A673 (cell line): Measurements from ENCODE around the gene RBFOX1. TPM values are rescaled to one million over a fixed set of nuclear protein-coding genes. Genes with fewer than 3 reads are reported as not detected.

ENCODE experiments used
- BruUV-seq: library from RNA; stranded (reverse); fragments of 400-500 nt; replicated peaks from 2 replicates; lab custom pipeline; 2021; lab: Mats Ljungman, UMichigan
- CTCF ChIA-PET: fragments of 300-600 bp; sonication (Branson Sonifier 250); formaldehyde crosslinking; loops from one replicate; lab custom pipeline; 2022; ENCODE audit warnings: antibody characterized with exemption; lab: Charles Lee
- POLR2A ChIA-PET: fragments of 300-600 bp; sonication (Branson Sonifier 250); formaldehyde crosslinking; loops from one replicate; lab custom pipeline; 2022; ENCODE audit warnings: antibody characterized with exemption; ENCODE audit not compliant: low non-redundant PET; lab: Charles Lee
- DNase-seq: peaks from one replicate; pipeline ENCODE4 v3.0.0-alpha.2; 2015; ENCODE audit warnings: low spot score
- H3K27ac ChIP-seq: fragments of 200-600 bp; sonication (generic); 2 replicates; pipeline ENCODE4 v1.5.1; 2016; ENCODE audit warnings: mixed run types, low read depth, mild to moderate bottlenecking, mixed read lengths, antibody characterized with exemption, low read length; ENCODE audit not compliant: poor library complexity, severe bottlenecking
- H3K27me3 ChIP-seq: fragments of 200-600 bp; sonication (generic); replicated peaks from 2 replicates; pipeline ENCODE4 v1.6.1; 2017; ENCODE audit warnings: mixed run types, low read depth, mild to moderate bottlenecking, mixed read lengths, antibody characterized with exemption, low read length; ENCODE audit not compliant: insufficient read depth, poor library complexity
- H3K36me3 ChIP-seq: fragments of 200-600 bp; sonication (generic); 2 replicates; pipeline ENCODE4 v1.6.1; 2016; ENCODE audit warnings: mixed run types, mild to moderate bottlenecking, mixed read lengths, antibody characterized with exemption, low read length; ENCODE audit not compliant: insufficient read depth, poor library complexity, severe bottlenecking
- H3K4me1 ChIP-seq: fragments of 200-600 bp; sonication (generic); 2 replicates; pipeline ENCODE4 v1.6.1; 2017; ENCODE audit warnings: mixed run types, mild to moderate bottlenecking, mixed read lengths, antibody characterized with exemption, low read length; ENCODE audit not compliant: insufficient read depth, poor library complexity, severe bottlenecking
- H3K4me3 ChIP-seq: fragments of 200-600 bp; sonication (generic); 2 replicates; pipeline ENCODE4 v1.5.1; 2016; ENCODE audit warnings: low read depth, mixed run types, mild to moderate bottlenecking, mixed read lengths, low read length; ENCODE audit not compliant: poor library complexity, severe bottlenecking
- H3K9me3 ChIP-seq: fragments of 200-600 bp; sonication (generic); 2 replicates; pipeline ENCODE4 v1.6.1; 2016; ENCODE audit warnings: mixed run types, low read depth, mild to moderate bottlenecking, mixed read lengths, antibody characterized with exemption, low read length; ENCODE audit not compliant: poor library complexity, severe bottlenecking
- CTCF ChIP-seq: fragments of 300-800, 200-600 bp; sonication (generic); conservative IDR thresholded peaks from 2 replicates; pipeline ENCODE4 v1.5.1; 2017; ENCODE audit warnings: low read depth, mild to moderate bottlenecking, antibody characterized with exemption, low read length, moderate library complexity, mixed read lengths
- EZH2 ChIP-seq: fragments of 200-600 bp; sonication (generic); IDR thresholded peaks from 2 replicates; pipeline ENCODE4 v1.6.1; 2017; ENCODE audit warnings: borderline replicate concordance, low read depth, mild to moderate bottlenecking, mixed read lengths, antibody characterized with exemption, low read length; ENCODE audit not compliant: poor library complexity, severe bottlenecking
- intact Hi-C: fragments of 100-400 bp; cut with micrococcal nuclease; formaldehyde crosslinking; loops from one replicate; pipeline ENCODE4 v1.10.0; 2022; ENCODE audit not compliant: unreplicated experiment
- total RNA-seq: library from RNA; stranded (reverse); gene quantifications from 2 replicates; pipeline ENCODE4 v1.2.3, GENCODE V29; 2021

The RBFOX1 gene
- total RNA-seq, 1 experiment from 2014 or later = 1.8 TPM

GRCh38 chr16:7431723-7432122 lies 99.1 kb downstream of the RBFOX1 start:
- H3K4me3 ChIP-seq = no peak overlapping the region
- H3K27me3 ChIP-seq = no peaks in the 10 kb centered on the region
- ChIA-PET POLR2A (no interaction called here), CTCF (no interaction called here)
- DNase-seq = no peak
- no peak overlapping the region for H3K27ac ChIP-seq
- no peaks in the 10 kb centered on the region for H3K4me1 ChIP-seq
- BruUV-seq = no TSS peak
- no peaks in the 10 kb centered on the region for H3K36me3 ChIP-seq
- intact Hi-C loops = no loop called here
- TF ChIP-seq EZH2 (no peak), CTCF (no peak)
- H3K9me3 ChIP-seq = no peaks in the 10 kb centered on the region

GRCh38 chr16:7436306-7436705 lies 103.7 kb downstream of the RBFOX1 start:
- DNase-seq = no peak
- POLR2A ChIA-PET = no interaction called here
- Histone ChIP-seq H3K9me3 (no peaks in the 10 kb centered on the region), H3K36me3 (no peaks in the 10 kb centered on the region), H3K27me3 (no peaks in the 10 kb centered on the region), H3K4me3 (no peak overlapping the region), H3K27ac (no peak overlapping the region), H3K4me1 (no peaks in the 10 kb centered on the region)
- BruUV-seq = no TSS peak
- CTCF ChIA-PET = no interaction called here
- intact Hi-C loops = no loop called here
- TF ChIP-seq EZH2 = no peak
- no peak for TF ChIP-seq CTCF

GRCh38 chr16:7437135-7437804 lies 104.6 kb downstream of the RBFOX1 start:
- no TSS peak for BruUV-seq
- intact Hi-C loops = no loop called here
- Histone ChIP-seq H3K27me3 (no peaks in the 10 kb centered on the region), H3K36me3 (no peaks in the 10 kb centered on the region), H3K4me1 (no peaks in the 10 kb centered on the region), H3K4me3 (no peak overlapping the region), H3K27ac (no peak overlapping the region), H3K9me3 (no peaks in the 10 kb centered on the region)
- ChIA-PET POLR2A (no interaction called here), CTCF (no interaction called here)
- TF ChIP-seq CTCF = no peak
- TF ChIP-seq EZH2 = no peak
- DNase-seq = no peak
